ENCODE measurements around the gene TMX3.

DNA sequence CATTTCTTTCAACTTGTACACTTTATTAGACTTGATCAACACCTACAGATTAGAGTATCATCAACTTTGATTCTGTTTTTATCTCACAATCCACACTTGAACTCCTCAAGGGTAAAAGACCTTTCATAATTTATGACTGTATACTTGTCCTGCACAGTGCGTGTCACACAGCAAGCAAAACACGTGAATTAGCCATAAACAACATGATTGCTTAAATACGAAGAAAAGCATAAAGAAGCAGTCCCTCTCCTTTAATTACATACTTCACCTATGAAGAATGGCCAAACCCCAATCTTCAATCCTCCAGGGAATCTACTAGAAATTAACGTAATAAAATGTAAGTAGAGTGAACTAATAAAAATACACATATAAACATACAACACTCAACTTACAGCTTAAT is 13.6 kb downstream of the TMX3 start:
- TF ChIP-seq POLR2A (IDR thresholded peaks at IDR 0.05; ENCODE audit: low read depth, low read length) (no peak), TAF1 (IDR thresholded peaks at IDR 0.05; ENCODE audit: borderline replicate concordance, low read depth, low read length) (no peak)

All from GM12892 (cell line).